ENCODE results near the gene HDHD2.

HDHD2 gene

DNA sequence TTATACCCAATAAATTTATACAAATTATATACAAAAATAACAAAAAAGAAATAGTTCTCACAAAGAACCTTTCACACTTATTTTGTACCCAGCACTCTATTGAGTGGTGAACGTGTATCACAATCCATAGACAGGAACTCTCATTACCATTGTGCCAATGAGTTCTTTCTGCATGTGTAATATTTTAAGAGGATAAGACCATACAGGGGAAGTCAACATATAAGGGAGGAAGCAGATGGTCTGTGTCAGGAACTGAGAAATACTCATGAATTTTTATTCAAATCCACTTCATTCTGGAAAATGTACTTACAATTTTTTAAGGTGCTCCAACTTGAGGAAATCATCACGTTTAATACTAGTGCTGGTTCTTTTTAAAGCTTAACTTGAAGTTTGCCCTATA lies 87.8 kb downstream of the HDHD2 start:
- DNase-seq (ENCODE audit: low spot score): no peak
